Measurements from ENCODE around the gene SH3D19. TPM values are rescaled to one million over a fixed set of nuclear protein-coding genes. Genes with fewer than 3 reads are reported as not detected.

The SH3D19 gene
- total RNA-seq, 3 donors from 2014 or later = 97.5 to 140 (median 102) TPM

DNA sequence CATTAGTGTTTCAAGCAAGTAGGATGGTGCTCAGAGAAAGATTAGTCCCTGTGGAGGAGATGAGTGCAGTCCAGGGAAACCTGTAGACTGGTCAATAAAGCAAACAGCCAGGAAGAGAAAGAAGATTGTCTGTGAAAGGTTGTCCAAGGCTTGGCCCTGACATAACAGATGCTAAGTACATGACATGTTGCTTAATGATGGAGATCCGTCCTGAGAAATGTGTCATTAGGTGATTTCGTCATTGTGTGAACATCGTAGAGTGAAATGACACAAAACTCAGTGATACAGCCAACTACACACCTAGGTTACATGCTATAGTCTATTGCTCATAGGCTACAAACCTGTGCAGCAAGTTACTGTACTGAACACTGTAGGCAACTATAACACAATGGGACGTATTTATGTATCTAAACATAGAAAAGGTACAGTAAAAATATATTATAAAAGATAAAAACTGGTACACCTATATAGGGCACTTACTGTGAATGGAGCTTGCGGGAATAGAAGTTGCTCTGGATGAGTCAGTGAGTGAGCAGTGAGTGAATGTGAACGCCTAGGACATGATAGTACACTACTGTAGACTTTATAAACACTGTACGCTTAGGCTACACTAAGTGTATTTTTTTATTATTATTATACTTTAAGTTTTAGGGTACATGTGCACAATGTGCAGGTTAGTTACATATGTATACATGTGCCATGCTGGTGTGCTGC lies 57.4 kb downstream of the SH3D19 start:
- no peaks in the 10 kb centered on the region for H3K36me3 ChIP-seq (ENCODE audit: low read depth)
- TF ChIP-seq, protein P1, sequence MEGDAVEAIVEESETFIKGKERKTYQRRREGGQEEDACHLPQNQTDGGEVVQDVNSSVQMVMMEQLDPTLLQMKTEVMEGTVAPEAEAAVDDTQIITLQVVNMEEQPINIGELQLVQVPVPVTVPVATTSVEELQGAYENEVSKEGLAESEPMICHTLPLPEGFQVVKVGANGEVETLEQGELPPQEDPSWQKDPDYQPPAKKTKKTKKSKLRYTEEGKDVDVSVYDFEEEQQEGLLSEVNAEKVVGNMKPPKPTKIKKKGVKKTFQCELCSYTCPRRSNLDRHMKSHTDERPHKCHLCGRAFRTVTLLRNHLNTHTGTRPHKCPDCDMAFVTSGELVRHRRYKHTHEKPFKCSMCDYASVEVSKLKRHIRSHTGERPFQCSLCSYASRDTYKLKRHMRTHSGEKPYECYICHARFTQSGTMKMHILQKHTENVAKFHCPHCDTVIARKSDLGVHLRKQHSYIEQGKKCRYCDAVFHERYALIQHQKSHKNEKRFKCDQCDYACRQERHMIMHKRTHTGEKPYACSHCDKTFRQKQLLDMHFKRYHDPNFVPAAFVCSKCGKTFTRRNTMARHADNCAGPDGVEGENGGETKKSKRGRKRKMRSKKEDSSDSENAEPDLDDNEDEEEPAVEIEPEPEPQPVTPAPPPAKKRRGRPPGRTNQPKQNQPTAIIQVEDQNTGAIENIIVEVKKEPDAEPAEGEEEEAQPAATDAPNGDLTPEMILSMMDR (IDR thresholded peaks at IDR 0.05) = no peak
- no peak overlapping the region for H3K4me3 ChIP-seq
- intact Hi-C loops (cut with DNase I, micrococcal nuclease) = no loop called here
- no peak for DNase-seq
- peak; percentile 46 for ATAC-seq
- H3K4me1 ChIP-seq (ENCODE audit: low read depth) = peaks cover 3% of the 10 kb centered on the region
- H3K9me3 ChIP-seq = no peaks in the 10 kb centered on the region

DNA sequence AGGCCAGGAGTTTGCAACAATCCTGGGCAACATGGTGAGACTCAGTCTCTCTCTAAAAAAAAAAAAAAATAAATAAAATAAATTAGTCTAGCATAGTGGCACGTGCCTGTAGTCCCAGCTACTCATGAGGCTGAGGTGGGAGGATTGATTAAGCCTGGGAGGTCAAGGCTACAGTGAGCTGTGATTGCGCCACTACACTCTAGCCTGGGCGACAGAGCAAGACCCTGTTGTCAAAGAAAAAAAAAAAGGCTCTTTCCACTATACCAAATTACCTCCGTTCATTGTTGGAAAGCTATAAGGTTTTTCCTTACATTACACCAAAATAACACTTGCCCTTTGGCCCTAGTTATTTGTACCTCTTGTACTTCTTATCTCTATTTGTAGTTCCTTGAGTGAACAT lies 58.3 kb downstream of the SH3D19 start:
- no peak for ATAC-seq
- Histone ChIP-seq H3K9me3 (no peaks in the 10 kb centered on the region), H3K36me3 (ENCODE audit: low read depth) (no peaks in the 10 kb centered on the region), H3K4me1 (ENCODE audit: low read depth) (peaks cover 3% of the 10 kb centered on the region), H3K4me3 (no peak overlapping the region)
- TF ChIP-seq, protein P1 (IDR thresholded peaks at IDR 0.05) = no peak
- intact Hi-C loops (cut with DNase I, micrococcal nuclease) = no loop called here
- no peak for DNase-seq

DNA sequence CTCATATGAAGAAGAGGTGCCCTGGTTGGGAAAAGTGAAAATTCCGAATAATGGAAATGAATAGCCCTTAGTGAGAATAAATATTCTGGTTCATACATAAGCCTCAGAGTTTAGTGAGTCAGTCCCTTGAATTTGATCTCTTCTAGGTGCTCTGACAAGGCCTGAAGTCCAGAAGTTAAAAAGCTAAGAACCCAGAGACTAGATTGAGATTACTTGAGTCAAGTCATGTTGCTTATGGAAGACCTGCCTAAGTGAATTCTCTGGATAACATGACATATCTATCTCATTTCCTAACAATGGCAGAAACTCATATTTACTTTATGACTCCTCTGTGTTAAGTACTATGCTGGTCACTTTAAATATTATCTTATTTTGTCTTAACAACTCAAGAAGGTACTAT lies 58.9 kb downstream of the SH3D19 start:
- Histone ChIP-seq H3K4me1 (ENCODE audit: low read depth) (peaks cover 3% of the 10 kb centered on the region), H3K9me3 (no peaks in the 10 kb centered on the region), H3K36me3 (ENCODE audit: low read depth) (no peaks in the 10 kb centered on the region), H3K4me3 (no peak overlapping the region)
- intact Hi-C loops (cut with DNase I, micrococcal nuclease) = no loop called here
- ATAC-seq (no peak), DNase-seq (no peak)
- TF ChIP-seq, protein P1 (IDR thresholded peaks at IDR 0.05) = no peak

DNA sequence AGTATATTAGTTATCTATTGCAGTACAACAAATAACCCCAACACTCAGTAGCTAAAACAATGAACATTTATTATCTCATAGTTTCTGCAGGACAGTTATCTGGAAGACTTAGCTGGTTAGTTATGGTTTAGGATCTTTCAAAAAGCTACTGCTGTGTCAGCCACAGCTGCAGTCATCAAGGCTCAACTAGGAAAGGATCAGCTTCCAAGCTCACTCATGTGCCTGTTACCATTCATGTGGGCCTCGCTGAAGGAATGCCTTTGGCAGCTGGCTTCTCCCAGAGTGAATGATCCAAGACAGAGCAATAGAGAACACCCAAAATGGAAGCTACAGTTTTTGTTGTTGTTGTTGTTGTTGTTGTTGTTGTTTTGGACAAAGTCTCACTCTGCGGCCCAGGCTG lies 62.0 kb downstream of the SH3D19 start:
- peaks cover 3% of the 10 kb centered on the region for H3K4me1 ChIP-seq (ENCODE audit: low read depth)
- no peaks in the 10 kb centered on the region for H3K36me3 ChIP-seq (ENCODE audit: low read depth)
- H3K4me3 ChIP-seq = no peak overlapping the region
- no peak for DNase-seq
- TF ChIP-seq, protein P1 (IDR thresholded peaks at IDR 0.05) = no peak
- no peaks in the 10 kb centered on the region for H3K9me3 ChIP-seq
- no peak for ATAC-seq
- intact Hi-C loops (cut with DNase I, micrococcal nuclease) = no loop called here

DNA sequence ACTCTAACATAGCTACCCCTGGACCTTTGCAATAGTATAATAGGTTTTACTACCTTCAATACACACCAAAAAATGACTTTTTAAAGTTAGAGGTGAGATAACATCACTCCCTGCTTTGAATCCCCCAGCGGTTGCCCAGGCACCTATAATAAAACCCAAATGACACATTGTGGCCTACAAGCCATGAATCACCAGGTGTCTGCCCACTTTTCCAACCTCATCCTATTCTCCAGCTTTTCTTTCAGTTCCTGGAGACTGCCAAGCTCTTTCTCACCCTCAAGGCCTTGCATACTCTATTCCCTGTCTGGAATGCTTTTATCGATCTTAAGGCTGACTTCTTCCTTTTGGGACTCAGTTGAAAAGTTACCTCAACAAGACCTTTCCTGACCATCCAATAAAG lies 64.9 kb downstream of the SH3D19 start:
- no peaks in the 10 kb centered on the region for H3K9me3 ChIP-seq

More for the DNA sequence above, 64.9 kb downstream of the SH3D19 start:
- intact Hi-C loops (cut with DNase I, micrococcal nuclease) = no loop called here
- no peak for DNase-seq
- Histone ChIP-seq H3K36me3 (ENCODE audit: low read depth) (no peaks in the 10 kb centered on the region), H3K4me3 (no peak overlapping the region), H3K4me1 (ENCODE audit: low read depth) (no peaks in the 10 kb centered on the region)
- ATAC-seq = no peak
- TF ChIP-seq, protein P1 (IDR thresholded peaks at IDR 0.05) = no peak
